GM19025 (cell line): Measurements from ENCODE around the gene MYO5B.
"Not testable (repeated sequence)": the region's sequence is repeated elsewhere in the genome, so short reads cannot be mapped to it uniquely, and the experiment has no call there.

Source experiments
- ATAC-seq: cut with Tn5 transposase; IDR thresholded peaks from one replicate; pipeline ENCODE4 v1.9.1; 2021; ENCODE audit warnings: mild to moderate bottlenecking, low read depth, moderate library complexity; ENCODE audit not compliant: unreplicated experiment

Gene MYO5B

DNA sequence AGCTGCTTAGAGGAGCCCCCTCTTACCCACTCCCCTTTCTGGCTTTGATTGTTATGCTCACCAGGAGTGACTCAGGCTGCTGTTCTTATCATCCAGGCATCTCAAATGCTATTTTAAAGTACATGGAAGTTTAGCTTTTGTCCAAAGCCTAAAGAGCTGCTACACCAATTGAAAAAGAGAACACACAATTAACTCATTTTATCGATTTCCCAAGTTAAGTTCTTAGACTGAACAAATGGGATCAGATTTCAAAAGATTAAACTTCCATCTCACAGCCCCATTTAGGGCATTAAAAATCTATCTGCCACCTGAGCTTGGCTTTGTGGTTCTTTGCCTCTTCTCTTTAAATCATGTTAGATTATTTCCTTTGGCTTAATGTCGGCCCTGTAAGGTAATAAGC, 81.2 kb downstream of the MYO5B start:
- no peak for ATAC-seq

DNA sequence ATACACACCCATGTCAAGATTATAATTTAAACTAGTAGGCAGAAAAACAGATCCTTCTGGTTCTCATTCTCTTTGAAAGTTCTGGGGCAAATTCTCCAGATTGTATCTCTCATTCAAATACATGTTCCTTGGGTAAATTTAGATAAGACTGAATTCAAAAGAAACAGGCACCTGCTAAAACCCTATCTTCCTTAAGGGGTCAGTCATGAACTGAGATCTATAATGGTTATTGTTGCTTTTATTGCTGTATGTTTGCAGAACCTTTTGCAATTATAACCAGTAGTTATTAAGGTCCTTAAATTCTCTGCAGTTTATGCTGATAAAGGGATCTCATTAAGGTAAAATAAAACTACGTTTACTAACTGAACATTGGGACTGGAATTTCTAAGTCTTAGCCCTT, 83.5 kb downstream of the MYO5B start:
- no peak for ATAC-seq

DNA sequence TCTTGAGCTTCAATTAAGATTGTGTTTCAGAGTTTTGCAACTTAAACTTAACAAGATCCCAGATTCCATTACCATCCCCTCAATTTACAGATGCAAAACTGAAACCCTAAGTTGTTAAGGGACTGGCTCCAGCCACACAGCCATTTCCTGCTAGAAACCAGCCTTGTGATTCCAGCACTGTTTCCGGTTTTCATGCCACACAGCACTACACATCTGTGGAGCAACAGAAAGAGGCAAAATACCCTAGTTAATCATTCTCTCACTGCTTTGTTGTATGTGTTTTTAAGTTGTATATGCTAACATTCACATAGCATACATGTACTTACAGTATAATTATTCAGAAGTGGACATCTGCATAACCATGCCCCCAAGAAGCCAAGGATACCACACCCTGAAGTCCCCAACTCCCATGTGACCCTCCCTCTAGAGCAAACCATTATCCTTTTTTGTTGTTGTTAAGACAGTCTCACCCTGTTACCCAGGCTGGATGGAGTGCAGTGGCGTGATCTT, 87.4 kb downstream of the MYO5B start:
- no peak for ATAC-seq

DNA sequence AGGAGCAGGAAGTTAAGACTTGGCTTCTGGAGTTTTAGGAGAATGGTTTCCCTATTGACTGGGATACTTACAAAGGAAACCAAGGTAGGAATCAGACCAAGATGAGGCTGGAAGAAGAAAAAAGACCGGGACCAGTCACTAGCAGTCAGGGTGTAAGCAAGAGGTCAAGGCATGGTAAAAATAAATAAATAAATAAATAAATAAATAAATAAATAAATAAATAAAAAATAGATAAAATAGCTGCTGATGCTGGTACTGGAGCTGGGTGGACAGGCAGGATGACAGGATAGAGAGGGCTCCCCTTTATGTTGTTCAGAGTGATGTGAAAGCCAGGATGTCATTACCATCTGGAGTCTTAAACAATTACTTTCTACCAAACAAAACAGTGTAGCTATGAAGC, 89.9 kb downstream of the MYO5B start:
- no peak for ATAC-seq

DNA sequence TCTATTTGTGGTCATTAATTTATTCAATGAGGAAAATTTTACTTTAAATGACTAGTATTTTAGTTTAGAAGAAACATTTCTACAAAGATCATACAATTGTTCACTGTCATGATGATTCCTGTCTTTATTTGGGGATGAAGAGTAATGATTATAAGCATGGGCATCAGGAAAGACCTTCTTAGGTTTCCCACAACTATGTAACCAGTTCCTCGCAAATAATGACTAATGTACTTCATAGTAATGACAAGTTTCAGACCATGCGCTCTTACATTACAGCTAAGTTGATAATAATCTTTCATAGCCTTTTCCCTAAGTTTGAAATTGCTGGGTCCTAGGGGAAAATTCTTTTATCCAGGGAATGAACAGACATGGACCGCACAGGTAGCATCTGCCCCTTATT, 90.5 kb downstream of the MYO5B start:
- ATAC-seq, result no peak

DNA sequence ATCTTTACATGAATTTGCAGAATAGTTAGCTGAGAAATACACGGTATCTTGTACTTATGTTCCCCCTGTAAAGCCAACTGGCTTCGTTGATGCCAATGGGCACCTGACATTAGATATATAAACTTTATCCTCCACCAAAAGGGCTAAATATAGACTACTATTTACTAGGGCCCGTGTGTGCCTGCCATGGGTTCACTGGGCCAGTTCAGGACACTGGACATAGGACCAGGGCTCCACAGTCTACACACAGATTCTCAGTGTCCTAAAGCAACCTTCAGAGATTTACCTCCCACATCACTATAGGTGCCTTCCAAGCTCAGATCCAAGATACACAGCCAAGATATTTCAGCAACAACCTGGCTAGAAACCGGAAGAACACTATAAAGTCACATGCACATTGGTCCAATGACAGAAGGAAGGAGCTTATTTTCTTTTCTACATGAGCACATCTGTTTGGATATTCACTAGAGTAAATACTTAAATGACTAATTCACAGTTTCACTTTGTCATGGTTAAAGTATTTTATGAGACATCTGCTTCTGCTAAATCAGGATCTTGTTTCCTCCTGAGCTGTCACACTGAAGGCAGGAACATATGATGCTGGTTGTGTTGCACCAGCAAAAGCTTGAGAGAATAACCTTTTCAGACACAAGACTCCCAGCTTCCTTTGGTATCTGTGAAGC, 95.1 kb downstream of the MYO5B start:
- ATAC-seq, result peak; percentile 50

DNA sequence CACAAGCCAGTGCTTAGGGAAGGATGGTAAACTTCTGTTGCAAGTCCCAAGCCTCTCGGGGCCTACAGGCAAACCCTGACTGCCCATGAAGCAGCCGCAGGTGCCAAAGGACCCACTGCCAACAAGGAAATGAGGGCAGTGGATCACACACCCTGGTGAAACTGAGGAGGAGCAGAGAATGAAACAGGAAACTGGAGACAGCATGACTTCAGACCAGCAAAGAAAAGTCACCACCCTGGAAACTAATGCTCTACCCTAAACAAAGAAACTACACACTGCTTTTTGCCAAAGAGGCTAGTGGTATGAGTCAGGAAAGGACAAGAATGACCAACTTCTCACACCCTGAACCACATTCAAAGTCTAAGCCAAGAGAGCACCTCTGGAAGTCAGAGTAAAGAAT, 97.2 kb downstream of the MYO5B start:
- ATAC-seq, result no peak

DNA sequence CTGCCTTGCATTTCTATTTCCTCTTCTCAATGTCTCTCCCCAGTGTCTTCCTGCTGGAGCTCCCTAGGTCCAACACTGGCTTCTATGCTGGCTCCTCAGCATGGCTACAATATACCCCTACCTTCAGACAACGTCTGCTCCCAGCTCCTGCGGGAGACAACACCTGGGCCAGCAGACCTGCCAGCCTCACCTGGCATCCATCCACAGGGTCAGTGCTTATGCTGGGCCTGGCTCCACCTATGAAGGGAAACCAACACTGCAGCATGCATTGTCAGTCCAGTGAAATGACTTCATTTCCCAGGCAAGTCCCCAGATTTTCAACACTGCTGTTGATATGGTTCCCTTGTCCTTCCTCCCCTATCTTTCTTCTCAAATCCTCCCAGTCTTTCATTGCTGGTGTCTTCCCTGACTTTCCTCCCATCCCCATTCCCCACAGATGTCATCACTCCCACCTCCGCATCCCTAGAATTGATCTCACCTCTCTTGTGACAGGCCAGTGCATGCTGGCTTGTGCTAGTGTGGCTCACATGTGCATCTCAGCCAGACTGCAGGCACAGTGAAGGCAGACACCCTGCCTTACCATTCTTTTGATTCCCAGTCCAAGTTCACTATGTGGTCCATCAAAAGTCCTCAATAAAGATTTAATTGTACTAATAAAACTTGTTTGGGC, 98.0 kb downstream of the MYO5B start:
- ATAC-seq, result no peak

DNA sequence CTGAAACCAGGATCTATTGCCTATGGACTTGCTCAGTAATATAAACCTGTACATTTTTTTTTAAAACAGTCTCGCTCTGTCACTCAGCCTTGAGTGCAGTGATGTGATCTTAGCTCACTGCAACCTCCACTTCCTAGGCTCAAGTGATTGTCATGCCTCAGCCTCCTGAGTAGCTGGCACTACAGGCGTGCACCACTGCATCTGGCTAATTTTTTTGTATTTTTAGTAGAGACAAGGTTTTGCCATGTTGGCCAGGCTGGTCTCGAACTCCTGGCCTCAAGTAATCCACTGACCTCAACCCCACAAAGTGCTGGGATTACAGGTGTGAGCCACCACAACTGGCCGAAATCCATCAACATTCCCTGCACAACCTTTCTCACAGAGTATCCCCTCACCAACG, 100.2 kb downstream of the MYO5B start:
- not testable (repeated sequence) for ATAC-seq

DNA sequence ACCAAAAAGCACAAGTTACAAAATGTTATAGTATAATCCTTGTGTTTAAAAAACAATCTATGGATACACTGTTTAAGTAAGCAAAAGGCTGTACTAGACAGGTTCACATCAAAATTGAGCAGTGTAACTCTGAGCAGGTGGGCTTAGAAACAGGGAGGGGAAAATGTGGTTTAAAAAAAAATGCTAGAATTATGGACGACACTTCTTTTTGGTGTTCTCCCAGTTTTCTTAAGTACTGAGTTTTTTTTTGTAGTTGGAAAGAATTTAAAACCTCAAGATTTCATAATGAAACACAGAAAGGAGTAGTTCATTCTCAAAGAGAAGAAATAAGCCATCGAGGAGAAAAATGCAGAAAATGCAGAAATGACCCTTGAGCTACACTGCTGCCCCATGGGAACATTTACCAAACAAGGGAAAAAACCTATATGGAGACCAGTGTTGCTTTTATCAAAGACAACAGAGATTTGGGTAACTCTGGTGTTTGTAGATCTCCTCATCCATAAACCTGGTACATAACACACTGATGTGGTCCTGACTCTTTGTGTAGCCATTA, 100.7 kb downstream of the MYO5B start:
- ATAC-seq, result no peak

DNA sequence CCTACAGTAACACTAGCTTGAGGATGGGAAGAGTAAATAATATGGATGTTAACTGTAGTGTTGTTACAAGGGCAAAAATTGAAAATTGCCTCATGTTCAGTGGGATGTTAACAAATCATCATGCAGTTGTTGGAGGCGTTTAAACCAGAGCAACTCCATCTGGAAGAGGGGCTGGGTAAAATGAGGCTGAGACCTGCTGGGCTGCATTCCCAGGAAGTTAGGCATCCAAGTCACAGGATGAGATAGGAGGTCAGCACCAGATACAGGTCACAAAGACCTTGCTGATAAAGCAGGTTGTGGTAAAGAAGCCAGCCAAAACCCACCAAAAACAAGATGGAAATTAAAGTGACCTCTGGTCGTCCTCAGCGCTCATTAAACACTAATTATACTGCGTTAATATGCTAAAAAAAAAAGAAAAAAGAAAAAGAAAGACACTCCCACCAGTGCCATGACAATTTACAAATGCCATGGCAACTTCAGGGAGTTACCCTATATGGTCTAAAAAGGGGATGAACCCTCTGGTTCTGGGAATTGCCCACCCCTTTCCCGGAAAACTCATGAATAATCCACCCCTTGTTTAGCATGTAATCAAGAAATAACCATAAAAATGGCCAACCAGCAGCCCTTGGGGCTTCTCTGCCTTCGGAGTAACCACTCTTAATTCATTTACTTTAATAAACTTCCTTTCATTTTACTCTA, 101.4 kb downstream of the MYO5B start:
- ATAC-seq, result no peak

DNA sequence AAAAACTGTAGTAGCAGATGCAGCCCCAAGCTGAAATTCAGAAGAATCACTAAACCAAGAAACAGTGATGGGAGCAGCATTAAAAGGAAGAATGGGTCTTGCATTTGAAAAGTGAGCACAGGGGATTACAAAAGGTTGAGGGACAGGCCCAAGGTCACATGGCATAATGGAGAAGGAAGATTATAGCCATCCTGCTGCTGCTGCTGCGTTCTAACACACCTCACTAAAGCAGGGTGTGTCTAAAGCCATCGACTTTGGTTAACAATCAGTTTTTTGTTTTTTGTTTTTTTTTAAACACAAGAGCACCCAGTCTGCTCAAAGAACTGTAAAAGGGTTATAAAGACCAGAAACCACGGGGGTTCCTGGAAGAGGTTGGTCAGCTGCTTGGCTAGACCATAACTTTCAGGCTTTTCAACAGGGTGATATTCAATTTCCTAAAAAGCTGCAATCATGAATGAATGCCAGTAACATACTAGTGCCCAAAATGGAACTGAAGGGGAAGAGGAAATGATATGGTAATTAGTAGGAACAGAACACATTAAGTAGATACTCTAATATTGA, 102.6 kb downstream of the MYO5B start:
- no peak for ATAC-seq

DNA sequence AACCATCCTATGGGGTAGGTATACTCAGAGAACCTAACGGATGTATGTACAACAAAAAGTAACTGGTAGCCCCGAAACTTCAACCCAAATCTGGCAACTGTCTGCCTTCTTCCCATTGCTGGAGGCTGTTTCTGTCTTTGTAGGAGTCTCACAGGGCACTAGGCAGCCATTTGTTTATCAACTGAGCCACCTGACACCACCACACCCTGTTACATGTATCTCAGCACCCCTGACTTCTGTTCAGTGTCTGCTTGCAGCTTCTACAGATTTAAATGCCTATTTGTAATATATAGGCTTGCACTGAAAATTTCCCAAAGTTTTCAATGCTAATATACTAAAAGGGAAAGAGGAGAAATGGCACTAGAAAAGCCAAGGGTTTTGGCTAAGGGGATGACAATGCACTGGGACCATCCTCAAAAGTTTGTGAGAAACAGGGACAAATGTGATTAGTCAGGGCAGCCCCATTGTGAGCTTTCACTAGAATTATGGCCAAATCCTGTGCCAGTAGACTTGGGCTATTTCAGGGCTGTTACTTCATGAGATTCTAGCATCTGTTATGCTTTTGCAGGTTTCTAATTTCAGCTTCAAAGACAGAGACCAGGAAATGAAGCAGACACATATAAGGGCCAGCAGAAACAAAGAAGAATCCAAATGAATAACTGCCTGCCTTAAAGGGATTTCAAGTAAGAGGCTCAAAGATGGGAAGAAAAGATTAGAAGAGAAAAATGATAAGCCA, 103.3 kb downstream of the MYO5B start:
- ATAC-seq, result no peak

DNA sequence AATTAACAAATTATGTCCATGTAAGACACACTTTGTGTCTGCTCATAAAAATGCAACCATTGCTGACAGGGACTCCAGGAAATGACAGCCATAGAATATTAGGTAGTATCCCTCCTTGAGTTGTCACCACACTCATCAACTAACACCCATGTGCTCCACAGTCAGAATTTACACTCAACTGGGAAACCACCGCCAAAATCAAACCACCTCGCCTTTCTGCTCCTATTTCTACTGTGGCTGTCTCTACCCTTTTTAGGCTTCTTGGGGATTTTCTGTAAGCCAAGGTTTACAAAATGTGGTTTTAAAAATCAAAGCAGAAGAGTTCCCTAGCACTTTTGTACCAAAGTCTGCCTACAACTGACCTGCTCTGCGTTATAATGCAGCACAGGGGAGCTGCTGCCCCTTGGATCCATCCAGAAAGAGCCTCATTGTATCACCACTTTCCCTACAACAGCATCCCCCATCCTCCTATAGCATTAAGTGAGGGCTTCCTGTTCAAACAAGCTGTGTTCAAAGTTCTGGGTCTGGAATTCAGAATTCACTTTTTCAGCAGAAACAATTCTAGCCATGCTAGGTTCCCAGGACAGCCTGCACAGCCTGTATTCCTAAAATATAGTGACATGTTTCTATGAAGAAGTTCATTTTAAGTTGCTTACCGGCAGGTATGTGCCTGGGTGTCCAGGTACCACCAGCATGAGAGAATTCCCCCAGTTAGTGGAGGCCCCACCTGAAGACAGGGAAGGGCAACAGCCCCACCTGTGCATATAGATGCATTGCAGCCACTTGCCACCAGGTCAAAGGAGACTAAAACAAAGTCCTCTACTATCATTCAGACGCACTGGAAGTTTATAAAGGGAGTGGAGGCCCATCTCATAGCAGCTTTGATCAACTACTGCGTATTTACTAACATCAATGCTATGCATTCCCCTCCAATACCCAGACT, 104.3 kb downstream of the MYO5B start:
- ATAC-seq, result no peak

DNA sequence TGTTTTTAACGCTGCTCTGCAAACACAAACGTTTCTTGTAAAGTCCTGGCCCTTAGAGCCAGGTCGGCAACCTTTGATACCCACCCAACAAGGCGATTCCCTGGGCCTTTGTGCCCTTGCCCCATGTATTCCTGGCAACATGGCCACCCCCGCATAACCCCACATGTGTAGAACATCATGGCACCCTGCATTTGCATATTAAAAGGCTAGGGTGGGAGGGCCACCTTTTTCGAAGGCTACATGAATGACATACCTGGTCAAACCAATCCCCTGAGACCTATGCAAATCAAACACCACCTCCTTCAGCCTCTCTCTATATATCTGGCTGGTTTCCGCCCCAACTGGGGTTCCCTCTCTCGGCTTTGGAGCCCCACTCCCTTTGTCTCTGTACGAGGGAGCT, 105.2 kb downstream of the MYO5B start:
- no peak for ATAC-seq

DNA sequence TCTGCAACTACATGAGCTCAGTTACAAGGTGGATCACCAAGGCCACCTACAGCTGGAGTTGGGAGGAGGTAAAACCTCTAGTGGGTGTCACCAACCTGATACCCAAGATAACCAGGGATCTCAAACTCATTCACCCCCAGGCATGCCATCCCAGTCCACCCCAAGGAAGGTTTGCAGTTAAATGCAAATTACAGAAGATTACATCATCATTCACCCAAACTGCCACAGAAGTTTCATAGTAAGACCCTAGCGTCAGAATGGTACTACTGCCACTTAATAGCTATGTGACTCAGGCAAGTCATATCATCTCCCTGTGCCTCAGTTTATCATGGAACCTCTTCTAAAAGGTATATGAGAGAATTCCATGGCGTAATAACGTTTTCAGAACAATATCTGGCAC, 111.2 kb downstream of the MYO5B start:
- no peak for ATAC-seq

DNA sequence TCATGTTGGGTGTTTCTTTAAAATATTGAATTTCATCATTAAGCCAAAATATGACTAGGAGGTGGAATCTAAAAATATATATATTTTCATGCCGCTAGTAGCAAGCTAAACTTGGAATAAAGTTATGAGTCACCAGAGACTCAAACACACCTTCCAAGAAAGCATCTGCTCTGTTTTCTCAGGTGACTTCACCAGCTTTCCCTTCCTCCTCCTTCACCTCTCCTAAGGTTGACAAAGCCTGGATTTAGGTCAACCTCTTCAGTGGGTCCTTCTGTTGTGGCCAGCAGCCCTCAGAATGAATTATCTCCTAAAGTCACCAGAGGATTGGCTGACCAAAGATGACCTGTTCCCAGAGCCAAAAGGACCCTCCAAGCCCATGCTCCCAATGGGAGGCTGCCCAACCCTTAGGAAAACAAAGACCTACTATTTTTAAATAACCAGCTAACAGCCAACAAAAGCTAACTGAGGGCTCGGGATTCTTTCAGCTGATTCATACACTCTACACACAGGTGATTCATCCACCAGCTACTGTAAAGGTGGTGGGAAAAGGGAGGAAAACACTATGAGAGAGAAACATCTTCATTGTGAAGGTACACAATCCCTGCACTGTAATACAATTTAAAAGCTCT, 113.9 kb downstream of the MYO5B start:
- no peak for ATAC-seq

DNA sequence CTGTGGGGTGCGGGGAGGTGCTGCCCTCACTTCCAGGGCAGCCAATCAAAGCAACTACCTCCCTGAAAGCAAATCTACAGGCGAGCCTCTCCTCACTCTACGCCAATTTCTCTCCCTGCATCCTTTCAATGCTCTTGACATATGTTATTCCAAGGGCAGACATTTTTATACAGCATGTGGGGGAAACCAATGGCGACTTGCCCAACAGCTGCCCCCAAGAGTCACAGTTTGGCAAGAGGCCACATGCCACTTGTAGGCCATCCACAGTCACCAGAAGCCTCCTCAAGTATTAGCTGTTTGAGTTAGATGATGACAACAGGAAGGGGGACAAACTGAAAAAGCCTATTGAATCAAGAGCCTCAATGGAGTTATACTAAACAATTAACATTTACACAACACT, 114.6 kb downstream of the MYO5B start:
- no peak for ATAC-seq
